Gastrocnemius medialis (tissue), 4 donors: ENCODE data around the gene EPB41.

Experiments
- CTCF ChIP-seq, 5 experiments: fragments of 450-650 bp in 3 of 5; fragments of 200-600 bp in 2 of 5; sonication (generic) in 2 of 5; IDR thresholded peaks in 4 of 5; conservative IDR thresholded peaks in 1 of 5; 1 replicate in 4 of 5; 2 replicates in 1 of 5; pipeline ENCODE4 v1.5.1; 2016 to 2019; ENCODE audit warnings: antibody characterized with exemption in 5 of 5, mild to moderate bottlenecking in 3 of 5, moderate library complexity in 3 of 5
- POLR2A ChIP-seq, 2 donors: fragments of 450-650 bp; IDR thresholded peaks; one replicate each; pipeline ENCODE4 v1.6.1; 2017; ENCODE audit warnings: antibody characterized with exemption in 2 of 2, mild to moderate bottlenecking in 2 of 2, moderate library complexity in 2 of 2

DNA sequence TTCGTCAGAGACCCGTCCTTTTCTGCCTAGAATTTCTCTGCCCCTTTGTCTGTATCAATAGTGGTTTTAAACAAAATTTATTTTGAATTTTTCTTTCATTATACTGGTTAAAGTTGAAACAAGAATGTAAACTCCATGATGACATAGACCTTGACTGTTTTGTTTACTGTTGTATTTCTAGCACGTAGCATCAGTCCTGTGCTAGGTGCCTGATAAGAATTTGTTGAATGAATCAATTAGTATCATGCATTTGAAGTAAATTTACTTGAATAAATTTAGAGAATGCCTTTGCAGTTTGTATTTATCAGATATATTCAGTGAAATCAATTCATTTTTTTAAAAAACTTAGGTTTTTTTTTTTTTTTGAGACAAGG is 69.9 kb downstream of the EPB41 start:
- TF ChIP-seq POLR2A (IDR thresholded peaks at IDR 0.05) (no peak), CTCF (IDR thresholded peaks at IDR 0.05 in 4 of 5, conservative IDR thresholded peaks at IDR 0.05 in 1 of 5) (no peak)
